Gastrocnemius medialis (tissue), 4 donors: ENCODE results near the gene ACSF2. TPM values are rescaled to one million over a fixed set of nuclear protein-coding genes. Genes with fewer than 3 reads are reported as not detected.

Experiments
- ATAC-seq, 2 donors: fragments of 150-250 bp; one replicate each; pipeline ENCODE4 v1.9.1; 2016
- DNase-seq, 2 donors: peaks; one replicate each; pipeline ENCODE4 v3.0.0-alpha.2; 2019
- H3K27ac ChIP-seq, 4 donors: fragments of 200-600 bp; sonication (generic); 1 replicate in 1 of 4; 2 replicates in 3 of 4; pipeline ENCODE4 v1.5.1; 2016 to 2018; ENCODE audit warnings: mild to moderate bottlenecking in 2 of 4, moderate library complexity in 1 of 4
- H3K27me3 ChIP-seq, 3 donors: fragments of 200-600 bp; sonication (generic) in 2 of 3; 1 replicate in 1 of 3; 2 replicates in 2 of 3; pipeline versions ENCODE4 v1.5.1 to v1.6.0; 2016 to 2019; ENCODE audit warnings: mild to moderate bottlenecking in 1 of 3, moderate library complexity in 1 of 3
- H3K36me3 ChIP-seq, 2 donors: fragments of 200-600 bp; sonication (generic) in 1 of 2; one replicate each; pipeline ENCODE4 v1.5.1; 2017 to 2018
- H3K4me1 ChIP-seq, 2 donors: fragments of 200-600 bp; sonication (generic) in 1 of 2; one replicate each; pipeline ENCODE4 v1.5.1; 2016 to 2017; ENCODE audit warnings: mild to moderate bottlenecking in 2 of 2
- H3K4me3 ChIP-seq, 4 donors: fragments of 200-600 bp; sonication (generic) in 3 of 4; 1 replicate in 1 of 4; 2 replicates in 3 of 4; pipeline ENCODE4 v1.5.1; 2016 to 2019; ENCODE audit warnings: mild to moderate bottlenecking in 2 of 4
- H3K9me3 ChIP-seq, 3 donors: fragments of 200-600 bp; sonication (generic) in 2 of 3; 1 replicate in 1 of 3; 2 replicates in 2 of 3; pipeline ENCODE4 v1.5.1; 2016 to 2019
- CTCF ChIP-seq, 5 experiments: fragments of 450-650 bp in 3 of 5; fragments of 200-600 bp in 2 of 5; sonication (generic) in 2 of 5; IDR thresholded peaks in 4 of 5; conservative IDR thresholded peaks in 1 of 5; 1 replicate in 4 of 5; 2 replicates in 1 of 5; pipeline ENCODE4 v1.5.1; 2016 to 2019; ENCODE audit warnings: antibody characterized with exemption in 5 of 5, mild to moderate bottlenecking in 3 of 5, moderate library complexity in 3 of 5
- POLR2A ChIP-seq, 2 donors: fragments of 450-650 bp; IDR thresholded peaks; one replicate each; pipeline ENCODE4 v1.6.1; 2017; ENCODE audit warnings: antibody characterized with exemption in 2 of 2, mild to moderate bottlenecking in 2 of 2, moderate library complexity in 2 of 2
- in situ Hi-C, 4 donors: fragments of 200-750 bp; cut with MboI; loops; one replicate each; pipeline versions ENCODE4 v1.15.0 to v1.8.0; 2017; ENCODE audit warnings: low sequenced_read_pairs in 4 of 4
- intact Hi-C: fragments of 100-400 bp; cut with DNase I; formaldehyde crosslinking; loops from one replicate; pipeline ENCODE4 v1.15.1; 2023; ENCODE audit warnings: low total_unique reads
- total RNA-seq, 4 donors: library from RNA; depleted of rRNA; stranded (reverse); fragments of >200 nt; gene quantifications; one replicate each; pipeline versions ENCODE4 v1.1.0 to v1.2.3, GENCODE V29; 2016

ACSF2 gene
- total RNA-seq, 4 donors from 2014 or later: 8.7 to 61.4 (median 34.2) TPM

- Histone ChIP-seq H3K27me3 (no peaks in the 10 kb centered on the region), H3K27ac (peak overlapping the region in 2 of 4 donors; percentile 8 to 73), H3K36me3 (no peaks in the 10 kb centered on the region), H3K4me3 (no peak overlapping the region), H3K9me3 (no peaks in the 10 kb centered on the region), H3K4me1 (peaks cover 4 to 12% of the 10 kb centered on the region in 2 donors)
- no peak for ATAC-seq
- intact Hi-C loops (loop anchor here (10.0 kb wide), 2 partner anchors 326 to 524 kb away; partner anchors contain the start of gene PDK2), in situ Hi-C loops (loop anchor here in 1 of 4 donors (10.0 kb wide), 1 partner anchor 54 kb away; the partner anchor contains the start of gene RSAD1)
- DNase-seq: no peak
- TF ChIP-seq POLR2A (IDR thresholded peaks at IDR 0.05) (no peak), CTCF (IDR thresholded peaks at IDR 0.05 in 4 of 5, conservative IDR thresholded peaks at IDR 0.05 in 1 of 5) (no peak)
Observed at GRCh38 chr17:50420419-50421112, 5.5 kb upstream of the ACSF2 start.

- TF ChIP-seq CTCF (IDR thresholded peaks at IDR 0.05 in 4 of 5, conservative IDR thresholded peaks at IDR 0.05 in 1 of 5) (no peak), POLR2A (IDR thresholded peaks at IDR 0.05) (no peak)
- intact Hi-C loops: loop anchor here (10.0 kb wide), 2 partner anchors 327 to 523 kb away; partner anchors contain the start of gene PDK2
- Histone ChIP-seq H3K4me3 (peak overlapping the region; percentile 6 to 36 (median 13)), H3K36me3 (no peaks in the 10 kb centered on the region), H3K4me1 (peaks cover 6 to 12% of the 10 kb centered on the region in 2 donors), H3K27me3 (no peaks in the 10 kb centered on the region), H3K9me3 (no peaks in the 10 kb centered on the region), H3K27ac (peak overlapping the region; percentile 38 to 73 (median 51))
- ATAC-seq (no peak), DNase-seq (no peak)
- in situ Hi-C loops: loop anchor here in 1 of 4 donors (10.0 kb wide), 1 partner anchor 53 kb away; the partner anchor contains the start of gene RSAD1
Observed at GRCh38 chr17:50421308-50422051, 4.5 kb upstream of the ACSF2 start.

- Histone ChIP-seq H3K9me3 (no peaks in the 10 kb centered on the region), H3K27me3 (no peaks in the 10 kb centered on the region), H3K36me3 (no peaks in the 10 kb centered on the region), H3K4me3 (no peak overlapping the region), H3K4me1 (peaks cover 12 to 20% of the 10 kb centered on the region in 2 donors), H3K27ac (peak overlapping the region in 1 of 4 donors; percentile 73)
- TF ChIP-seq CTCF (IDR thresholded peaks at IDR 0.05 in 4 of 5, conservative IDR thresholded peaks at IDR 0.05 in 1 of 5): no peak
- no peak for TF ChIP-seq POLR2A (IDR thresholded peaks at IDR 0.05)
- in situ Hi-C loops: loop anchor here in 1 of 4 donors (10.0 kb wide), 1 partner anchor 52 kb away; the partner anchor contains the start of gene RSAD1
- ATAC-seq (no peak), DNase-seq (no peak)
- intact Hi-C loops: loop anchor here (10.0 kb wide), 2 partner anchors 328 to 522 kb away; partner anchors contain the start of gene PDK2
Observed at GRCh38 chr17:50422738-50423137, 3.3 kb upstream of the ACSF2 start.

GRCh38 chr17:50423553-50424159 is 2.4 kb upstream of the ACSF2 start:
- intact Hi-C loops: loop anchor here (10.0 kb wide), 2 partner anchors 329 to 521 kb away; partner anchors contain the start of gene PDK2

More at GRCh38 chr17:50423553-50424159, 2.4 kb upstream of the ACSF2 start:
- Histone ChIP-seq H3K4me3 (no peak overlapping the region), H3K4me1 (peaks cover 22 to 29% of the 10 kb centered on the region in 2 donors), H3K9me3 (no peaks in the 10 kb centered on the region), H3K27ac (peak overlapping the region in 2 of 4 donors; percentile 93 to 94), H3K27me3 (no peaks in the 10 kb centered on the region), H3K36me3 (no peaks in the 10 kb centered on the region)
- no peak for TF ChIP-seq POLR2A (IDR thresholded peaks at IDR 0.05)
- no peak for TF ChIP-seq CTCF (IDR thresholded peaks at IDR 0.05 in 4 of 5, conservative IDR thresholded peaks at IDR 0.05 in 1 of 5)
- ATAC-seq (no peak), DNase-seq (no peak)
- in situ Hi-C loops: loop anchor here in 1 of 4 donors (10.0 kb wide), 1 partner anchor 51 kb away; the partner anchor contains the start of gene RSAD1
